ENCODE results near the gene LEUTX.

DNA sequence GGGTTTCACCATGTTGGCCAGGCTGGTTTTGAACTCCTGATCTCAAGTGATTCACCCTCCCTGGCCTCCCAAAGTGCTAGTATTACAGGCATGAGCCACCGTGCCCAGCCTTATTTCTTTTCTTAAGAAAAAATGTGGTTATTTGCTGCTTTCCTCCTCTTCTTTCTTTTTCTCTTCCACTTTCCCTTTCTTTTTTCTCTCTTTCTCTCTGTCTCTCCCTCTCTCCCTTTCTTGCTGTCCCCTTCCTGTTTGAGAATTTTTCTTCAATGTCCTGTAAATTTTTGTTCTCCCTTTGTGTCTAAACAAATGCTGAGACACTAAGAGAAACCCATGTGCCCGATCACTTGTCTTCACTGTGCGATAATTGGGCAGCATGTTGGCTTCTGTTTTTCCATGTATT lies 2.2 kb downstream of the LEUTX start:
- TF ChIP-seq, protein P1, sequence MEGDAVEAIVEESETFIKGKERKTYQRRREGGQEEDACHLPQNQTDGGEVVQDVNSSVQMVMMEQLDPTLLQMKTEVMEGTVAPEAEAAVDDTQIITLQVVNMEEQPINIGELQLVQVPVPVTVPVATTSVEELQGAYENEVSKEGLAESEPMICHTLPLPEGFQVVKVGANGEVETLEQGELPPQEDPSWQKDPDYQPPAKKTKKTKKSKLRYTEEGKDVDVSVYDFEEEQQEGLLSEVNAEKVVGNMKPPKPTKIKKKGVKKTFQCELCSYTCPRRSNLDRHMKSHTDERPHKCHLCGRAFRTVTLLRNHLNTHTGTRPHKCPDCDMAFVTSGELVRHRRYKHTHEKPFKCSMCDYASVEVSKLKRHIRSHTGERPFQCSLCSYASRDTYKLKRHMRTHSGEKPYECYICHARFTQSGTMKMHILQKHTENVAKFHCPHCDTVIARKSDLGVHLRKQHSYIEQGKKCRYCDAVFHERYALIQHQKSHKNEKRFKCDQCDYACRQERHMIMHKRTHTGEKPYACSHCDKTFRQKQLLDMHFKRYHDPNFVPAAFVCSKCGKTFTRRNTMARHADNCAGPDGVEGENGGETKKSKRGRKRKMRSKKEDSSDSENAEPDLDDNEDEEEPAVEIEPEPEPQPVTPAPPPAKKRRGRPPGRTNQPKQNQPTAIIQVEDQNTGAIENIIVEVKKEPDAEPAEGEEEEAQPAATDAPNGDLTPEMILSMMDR (IDR thresholded peaks at IDR 0.05; ENCODE audit: low read length): no peak
- TF ChIP-seq EZH2 (IDR thresholded peaks at IDR 0.05; ENCODE audit: borderline replicate concordance, low read length): no peak
